ENCODE measurements around the gene NFILZ. TPM values are rescaled to one million over a fixed set of nuclear protein-coding genes. Genes with fewer than 3 reads are reported as not detected.

NFILZ gene
- polyA plus RNA-seq, 4 donors = not detected

Other genes with a start within 250 kb of the NFILZ start
- gene RAB11B, start 240.3 kb upstream of the NFILZ start, polyA plus RNA-seq = 100 to 1,000 TPM in 1 of 4 donors, 10 to 100 TPM in 3; 55.7 to 102 (median 72.2) TPM
- gene MARCHF2, start 217.3 kb upstream of the NFILZ start, polyA plus RNA-seq = 10 to 100 TPM in 3 of 4 donors, 1 to 10 TPM in 1; 8.3 to 30.0 (median 24.4) TPM
- gene HNRNPM, start 185.7 kb upstream of the NFILZ start, polyA plus RNA-seq = 100 to 1,000 TPM in 2 of 4 donors, 10 to 100 TPM in 2; 98.6 to 225 (median 156) TPM
- 1 to 10 TPM in 1 of 4 donors, under 1 TPM in 3; 0.45 to 3.3 (median 0.75) TPM for gene PRAM1, start 128.0 kb upstream of the NFILZ start, polyA plus RNA-seq
- 10 to 100 TPM in 3 of 4 donors, 1 to 10 TPM in 1; 6.5 to 28.2 (median 17.3) TPM for gene ZNF414, start 116.5 kb upstream of the NFILZ start, polyA plus RNA-seq
- 10 to 100 TPM in 1 of 4 donors, 1 to 10 TPM in 3; 1.3 to 13.7 (median 6.0) TPM for gene MYO1F, start 53.2 kb upstream of the NFILZ start, polyA plus RNA-seq
- gene ADAMTS10, start 19.9 kb upstream of the NFILZ start, polyA plus RNA-seq = 10 to 100 TPM in 1 of 4 donors, 1 to 10 TPM in 2, not detected in 1; 1.9 to 11.1 (median 8.5) TPM
- gene ACTL9, start 68.2 kb downstream of the NFILZ start, polyA plus RNA-seq = not detected
- gene OR2Z1, start 91.0 kb downstream of the NFILZ start, polyA plus RNA-seq = not detected
- gene ZNF558, start 201.7 kb downstream of the NFILZ start, polyA plus RNA-seq = 10 to 100 TPM in 2 of 4 donors, 1 to 10 TPM in 2; 6.8 to 29.4 (median 9.2) TPM
- gene MBD3L1, start 201.7 kb downstream of the NFILZ start, polyA plus RNA-seq = not detected

All from small intestine (tissue), 4 donors.